Kidney (tissue), 14 donors: ENCODE measurements around the gene CXCR6. TPM values are rescaled to one million over a fixed set of nuclear protein-coding genes. Genes with fewer than 3 reads are reported as not detected.

Experiments used
- DNase-seq, 5 donors: peaks; one replicate each; pipeline ENCODE4 v3.0.0-alpha.2; 2013 to 2020
- FAIRE-seq: peaks from 2 replicates; lab custom pipeline; 2012; peaks lifted over from hg19 to GRCh38; lab: Jason Lieb, UNC
- H3K27ac ChIP-seq, 2 donors: one replicate each; pipeline ENCODE4 v1.7.0; 2013; ENCODE audit warnings: low read depth in 2 of 2, low read length in 2 of 2, inconsistent platforms in 1 of 2
- H3K27me3 ChIP-seq: one replicate; pipeline ENCODE4 v1.7.1; 2013; ENCODE audit warnings: low read length, inconsistent platforms; ENCODE audit not compliant: control insufficient read depth, insufficient read depth
- H3K36me3 ChIP-seq, 3 donors: one replicate each; pipeline versions ENCODE4 v1.7.0 to v1.7.1; 2013; ENCODE audit warnings: low read length in 3 of 3, control low read depth in 1 of 3, inconsistent platforms in 1 of 3; ENCODE audit not compliant: insufficient read depth in 3 of 3, control insufficient read depth in 2 of 3
- H3K4me1 ChIP-seq, 3 donors: one replicate each; pipeline versions ENCODE4 v1.7.0 to v1.7.1; 2013; ENCODE audit warnings: low read length in 3 of 3, inconsistent platforms in 1 of 3, low read depth in 1 of 3; ENCODE audit not compliant: control insufficient read depth in 2 of 3, insufficient read depth in 2 of 3
- H3K4me3 ChIP-seq, 3 donors: one replicate each; pipeline versions ENCODE4 v1.7.0 to v1.8.1; 2013; ENCODE audit warnings: low read length in 3 of 3, control low read depth in 1 of 3, inconsistent platforms in 1 of 3
- H3K9ac ChIP-seq, 3 donors: one replicate each; pipeline versions ENCODE4 v1.7.0 to v1.7.1; 2013; ENCODE audit warnings: low read length in 3 of 3, control low read depth in 1 of 3, inconsistent platforms in 1 of 3
- H3K9me3 ChIP-seq, 3 donors: one replicate each; pipeline versions ENCODE4 v1.7.0 to v1.7.1; 2013; ENCODE audit warnings: low read length in 3 of 3, control low read depth in 1 of 3, inconsistent platforms in 1 of 3; ENCODE audit not compliant: control insufficient read depth in 2 of 3, insufficient read depth in 1 of 3
- intact Hi-C: fragments of 100-400 bp; cut with DNase I; formaldehyde crosslinking; loops from one replicate; pipeline ENCODE4 v1.11.1; 2022
- polyA plus RNA-seq: library from polyadenylated mRNA; stranded (reverse); fragments of 350-450 nt; fragmentation: Illumina TruSeq; extraction: RNeasy Lipid Tissue Mini Kit (QIAGEN cat#74804); gene quantifications from one replicate; pipeline ENCODE4 v1.2.3, GENCODE V29; 2014; ENCODE audit warnings: low read depth, low replicate concordance; ENCODE audit not compliant: insufficient read depth
- total RNA-seq: library from RNA; stranded (reverse); fragmentation: NEBNext Ultra II Directional; extraction: Animal tissue kit (Norgen Biotek cat#: 25700); gene quantifications from one replicate; pipeline ENCODE4 v1.2.1, GENCODE V29; 2021
- TF ChIP-seq, protein P1 (sequence below): IDR thresholded peaks from 3 replicates; pipeline ENCODE4 v1.5.1; 2012; ENCODE audit warnings: mild to moderate bottlenecking, moderate library complexity, borderline replicate concordance; ENCODE audit not compliant: insufficient read depth; ENCODE audit errors: extremely low read depth
- donor health status: control.
- donor health status: control.
- donor health status: control.
- donor health status: control.
- donor health status: control.
- donor health status: DM: yes; HTN: yes; CAD: no.
- donor health status: Normal renal cell carcinoma (clear cell type).

Gene CXCR6
- total and polyA plus RNA-seq, 2 donors from 2014 or later: 0.39 to 2.7 TPM

DNA sequence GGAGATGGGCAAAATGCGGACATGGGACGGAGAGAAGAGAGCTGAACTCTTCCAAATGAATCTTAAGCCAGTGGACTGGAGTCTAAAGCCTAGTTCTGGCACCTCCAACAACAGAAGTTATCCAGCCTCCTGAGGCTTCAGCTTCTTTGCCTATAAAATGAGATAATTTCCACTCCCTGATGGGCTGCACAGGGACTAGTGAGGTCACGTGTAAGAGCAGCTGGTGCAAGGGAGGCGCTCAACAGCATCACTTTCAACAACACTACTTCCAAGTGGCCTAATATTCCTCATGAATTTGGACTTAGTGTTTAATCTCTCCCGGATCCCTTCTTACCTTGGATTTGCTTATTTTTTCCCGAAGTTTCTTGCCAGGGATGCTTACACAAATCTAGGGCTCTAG, 8.7 kb downstream of the CXCR6 start:
- intact Hi-C loops: no loop called here
- peaks cover 0 to 10% (median 5%) of the 10 kb centered on the region in 3 donors for H3K4me1 ChIP-seq
- DNase-seq (no peak), FAIRE-seq (no peak)
- no peaks in the 10 kb centered on the region for H3K9me3 ChIP-seq
- H3K27ac ChIP-seq: no peak overlapping the region
- no peaks in the 10 kb centered on the region for H3K27me3 ChIP-seq
- no peak overlapping the region for H3K9ac ChIP-seq
- H3K4me3 ChIP-seq: no peak overlapping the region
- peaks cover 8 to 55% (median 38%) of the 10 kb centered on the region in 3 donors for H3K36me3 ChIP-seq
- TF ChIP-seq, protein P1, sequence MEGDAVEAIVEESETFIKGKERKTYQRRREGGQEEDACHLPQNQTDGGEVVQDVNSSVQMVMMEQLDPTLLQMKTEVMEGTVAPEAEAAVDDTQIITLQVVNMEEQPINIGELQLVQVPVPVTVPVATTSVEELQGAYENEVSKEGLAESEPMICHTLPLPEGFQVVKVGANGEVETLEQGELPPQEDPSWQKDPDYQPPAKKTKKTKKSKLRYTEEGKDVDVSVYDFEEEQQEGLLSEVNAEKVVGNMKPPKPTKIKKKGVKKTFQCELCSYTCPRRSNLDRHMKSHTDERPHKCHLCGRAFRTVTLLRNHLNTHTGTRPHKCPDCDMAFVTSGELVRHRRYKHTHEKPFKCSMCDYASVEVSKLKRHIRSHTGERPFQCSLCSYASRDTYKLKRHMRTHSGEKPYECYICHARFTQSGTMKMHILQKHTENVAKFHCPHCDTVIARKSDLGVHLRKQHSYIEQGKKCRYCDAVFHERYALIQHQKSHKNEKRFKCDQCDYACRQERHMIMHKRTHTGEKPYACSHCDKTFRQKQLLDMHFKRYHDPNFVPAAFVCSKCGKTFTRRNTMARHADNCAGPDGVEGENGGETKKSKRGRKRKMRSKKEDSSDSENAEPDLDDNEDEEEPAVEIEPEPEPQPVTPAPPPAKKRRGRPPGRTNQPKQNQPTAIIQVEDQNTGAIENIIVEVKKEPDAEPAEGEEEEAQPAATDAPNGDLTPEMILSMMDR: no peak

DNA sequence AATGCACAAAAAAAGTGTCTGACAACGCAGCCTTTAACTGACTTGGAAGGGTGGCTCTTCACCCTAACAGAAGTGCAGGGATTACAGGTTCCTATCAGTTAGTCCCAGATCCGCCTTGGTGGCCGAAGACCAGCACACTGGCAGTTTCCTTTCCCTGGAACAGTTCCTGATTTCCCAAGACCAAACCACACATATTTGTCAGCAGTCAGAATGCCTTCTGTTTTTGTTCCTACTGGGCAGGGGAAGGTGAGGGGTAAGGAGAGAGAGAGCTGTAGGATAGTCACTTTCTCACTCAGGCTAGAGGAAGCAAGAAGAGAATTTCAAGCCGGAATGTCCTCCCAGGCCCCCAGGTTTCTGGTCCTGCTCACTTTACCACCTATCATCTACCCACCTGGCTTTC, 9.2 kb downstream of the CXCR6 start:
- TF ChIP-seq, protein P1: no peak
- H3K9ac ChIP-seq: no peak overlapping the region
- peaks cover 8 to 50% (median 37%) of the 10 kb centered on the region in 3 donors for H3K36me3 ChIP-seq

DNA sequence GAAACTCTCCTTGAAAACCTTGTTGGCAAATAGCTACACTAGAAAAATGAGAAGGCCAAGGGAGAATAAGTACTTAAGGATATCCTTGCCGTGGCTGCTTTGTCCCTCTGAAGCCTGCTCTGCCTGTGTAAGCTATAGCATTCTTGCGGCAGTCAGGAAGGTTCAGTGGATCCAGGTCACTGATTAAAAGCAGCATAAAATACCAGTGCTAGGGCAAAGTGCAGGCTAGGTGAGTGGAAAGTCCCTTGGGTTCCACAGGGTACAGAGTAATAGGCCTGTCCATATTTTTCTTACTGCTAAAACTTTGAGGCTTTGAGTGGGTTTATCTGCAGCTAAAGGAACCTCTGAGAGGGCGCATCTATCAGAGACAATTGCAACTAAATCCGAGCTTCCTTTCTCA, 10.3 kb downstream of the CXCR6 start:
- Histone ChIP-seq H3K27ac (peak overlapping the region in 1 of 2 donors; percentile 35), H3K4me1 (peaks cover 0 to 10% (median 5%) of the 10 kb centered on the region in 3 donors), H3K4me3 (no peak overlapping the region), H3K9ac (no peak overlapping the region), H3K9me3 (no peaks in the 10 kb centered on the region), H3K36me3 (peaks cover 8 to 51% (median 42%) of the 10 kb centered on the region in 3 donors), H3K27me3 (no peaks in the 10 kb centered on the region)
- FAIRE-seq (no peak), DNase-seq (peak in 2 of 5 donors; percentile 43 to 50)
- TF ChIP-seq, protein P1: no peak
- intact Hi-C loops: no loop called here

More for the DNA sequence above, 9.2 kb downstream of the CXCR6 start:
- H3K4me3 ChIP-seq: no peak overlapping the region
- no peak for FAIRE-seq
- no peaks in the 10 kb centered on the region for H3K27me3 ChIP-seq
- intact Hi-C loops: no loop called here
- H3K27ac ChIP-seq: no peak overlapping the region
- H3K4me1 ChIP-seq: peaks cover 0 to 10% (median 5%) of the 10 kb centered on the region in 3 donors
- H3K9me3 ChIP-seq: no peaks in the 10 kb centered on the region
- DNase-seq: no peak

- H3K36me3 ChIP-seq: peaks cover 8 to 58% (median 49%) of the 10 kb centered on the region in 3 donors
- DNase-seq (no peak), FAIRE-seq (no peak)
- no peak overlapping the region for H3K9ac ChIP-seq
- no peaks in the 10 kb centered on the region for H3K27me3 ChIP-seq
- intact Hi-C loops: no loop called here
- H3K4me3 ChIP-seq: no peak overlapping the region
- peaks cover 0 to 10% (median 5%) of the 10 kb centered on the region in 3 donors for H3K4me1 ChIP-seq
- H3K9me3 ChIP-seq: no peaks in the 10 kb centered on the region
- TF ChIP-seq, protein P1: no peak
- H3K27ac ChIP-seq: no peak overlapping the region
Measured at GRCh38 chr3:45954306-45954705, 11.0 kb downstream of the CXCR6 start.
